HG02763 (cell line): ENCODE data around the gene ADD1.

Experiments used
- ATAC-seq: cut with Tn5 transposase; IDR thresholded peaks from one replicate; pipeline ENCODE4 v1.9.1; 2021; ENCODE audit warnings: mild to moderate bottlenecking, moderate library complexity; ENCODE audit not compliant: unreplicated experiment

The ADD1 gene

DNA sequence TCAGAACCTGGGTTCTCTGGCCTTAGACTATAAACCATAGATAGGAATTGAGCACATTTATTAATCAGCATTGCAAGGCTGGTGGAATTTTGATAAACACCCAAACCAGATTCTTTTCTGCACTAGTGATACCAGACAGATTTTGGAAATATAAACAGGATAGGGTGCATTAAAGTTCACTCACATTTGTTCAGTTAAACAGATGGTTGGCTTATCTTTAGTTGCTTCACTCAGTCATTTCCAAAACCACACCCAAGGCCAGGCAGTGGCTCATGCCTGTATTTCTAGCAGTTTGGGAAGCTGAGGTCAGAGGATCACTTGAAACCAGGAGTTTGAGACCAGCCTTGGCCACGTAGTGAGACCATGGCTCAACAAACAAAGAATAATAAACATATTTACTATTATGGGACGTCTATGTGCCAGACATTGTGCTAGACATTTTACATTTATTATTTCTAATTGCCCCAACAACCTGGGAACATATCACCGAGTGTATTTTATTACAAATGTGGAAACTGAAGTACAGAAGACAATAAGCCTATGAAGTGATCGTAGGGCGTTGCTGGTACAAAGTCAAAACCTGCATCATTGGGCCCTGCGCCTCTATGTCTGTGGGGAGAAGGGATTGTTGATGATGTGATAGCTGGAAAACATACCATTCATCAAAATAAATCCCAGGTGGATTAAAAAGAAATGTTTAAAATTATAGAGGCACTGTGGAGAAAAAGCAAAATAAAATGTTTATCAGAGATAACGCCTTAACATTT lies 15.0 kb downstream of the ADD1 start:
- ATAC-seq = no peak

DNA sequence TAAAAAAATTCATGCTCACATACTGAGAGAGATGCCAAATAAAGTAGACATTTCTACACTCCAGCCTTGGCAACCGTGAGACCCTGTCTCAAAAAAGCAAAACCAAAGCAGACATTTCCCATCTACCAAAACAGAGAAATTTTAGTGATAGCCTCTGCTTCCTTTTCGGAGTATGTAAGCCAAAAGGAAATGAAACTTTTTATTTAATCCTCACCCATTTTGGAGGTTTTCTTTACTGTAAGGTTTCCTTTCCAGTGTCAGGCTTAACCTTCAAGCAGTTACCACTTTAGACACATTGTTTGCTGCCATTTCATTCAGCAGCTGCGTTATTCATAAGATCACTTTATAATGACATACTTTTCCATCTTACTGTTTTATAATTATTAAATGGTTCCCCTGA lies 15.9 kb downstream of the ADD1 start:
- no peak for ATAC-seq

GRCh38 chr4:2860391-2861348 lies 17.0 kb downstream of the ADD1 start:
- no peak for ATAC-seq

- no peak for ATAC-seq
These were observed 18.2 kb downstream of the ADD1 start for GRCh38 chr4:2861631-2862436.

DNA sequence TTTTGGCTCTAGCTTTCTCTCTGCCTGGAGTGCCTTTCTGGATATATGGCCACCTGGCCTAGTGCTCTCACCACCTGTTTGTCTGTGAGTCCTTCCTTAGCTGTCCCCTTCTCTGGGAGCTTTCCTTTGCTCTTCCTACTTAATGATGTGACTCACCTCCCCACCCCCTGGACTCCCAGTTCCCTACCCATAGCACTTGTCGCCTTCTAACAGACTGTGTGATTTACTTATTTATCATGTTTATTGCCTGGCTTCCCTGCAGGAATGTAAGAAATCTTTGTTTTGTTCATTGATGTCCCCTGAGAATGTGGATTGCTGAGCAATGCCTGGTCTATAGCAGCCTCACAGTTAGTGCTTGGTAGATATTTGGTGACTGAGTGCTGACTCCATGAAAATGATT lies 18.9 kb downstream of the ADD1 start:
- ATAC-seq = no peak

DNA sequence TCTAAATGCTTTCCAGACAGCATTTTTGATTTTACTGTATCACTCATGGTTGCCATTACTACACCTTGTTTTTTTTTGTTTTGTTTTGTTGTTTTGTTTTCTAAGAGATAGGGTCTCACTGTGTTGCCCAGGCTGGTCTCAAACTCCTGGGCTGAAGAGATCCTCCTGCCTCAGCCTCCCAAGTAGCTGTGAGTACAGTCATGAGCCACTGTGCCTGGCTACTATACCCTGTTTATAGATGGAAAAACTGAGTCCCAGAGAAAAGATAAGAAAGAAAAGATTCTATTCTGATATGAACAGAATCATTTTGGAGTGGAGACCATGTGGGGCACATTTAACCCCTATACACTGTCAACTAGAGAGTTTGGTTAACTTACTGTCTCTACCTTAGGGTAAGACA lies 20.0 kb downstream of the ADD1 start:
- no peak for ATAC-seq

DNA sequence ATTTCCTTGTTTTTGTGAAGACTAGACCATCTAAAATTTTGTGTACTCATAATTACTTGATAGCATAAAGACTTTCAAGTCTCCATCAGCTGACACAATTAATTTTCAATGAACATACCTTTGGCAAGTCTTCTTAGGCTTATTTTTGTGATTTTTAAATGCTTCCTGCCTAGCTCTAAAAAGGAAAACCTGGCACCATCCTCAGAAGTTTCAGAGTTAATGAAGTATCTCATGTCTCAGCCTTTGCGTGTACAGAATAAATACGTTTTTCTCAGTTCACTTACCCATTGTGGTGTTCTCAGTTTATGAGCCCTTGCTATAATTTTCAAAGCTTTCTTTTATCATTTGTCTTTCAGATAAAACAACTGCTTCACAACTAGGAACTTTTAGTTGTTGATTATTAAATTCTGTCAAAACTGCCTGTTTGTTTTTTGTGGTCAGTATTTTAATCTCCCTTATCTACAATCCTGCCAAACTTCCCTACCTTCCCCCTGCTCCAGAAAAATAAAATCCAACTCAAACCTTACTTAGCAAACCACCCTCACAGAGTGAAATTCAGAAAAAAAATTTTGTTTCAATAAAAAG lies 21.6 kb downstream of the ADD1 start:
- ATAC-seq = no peak

DNA sequence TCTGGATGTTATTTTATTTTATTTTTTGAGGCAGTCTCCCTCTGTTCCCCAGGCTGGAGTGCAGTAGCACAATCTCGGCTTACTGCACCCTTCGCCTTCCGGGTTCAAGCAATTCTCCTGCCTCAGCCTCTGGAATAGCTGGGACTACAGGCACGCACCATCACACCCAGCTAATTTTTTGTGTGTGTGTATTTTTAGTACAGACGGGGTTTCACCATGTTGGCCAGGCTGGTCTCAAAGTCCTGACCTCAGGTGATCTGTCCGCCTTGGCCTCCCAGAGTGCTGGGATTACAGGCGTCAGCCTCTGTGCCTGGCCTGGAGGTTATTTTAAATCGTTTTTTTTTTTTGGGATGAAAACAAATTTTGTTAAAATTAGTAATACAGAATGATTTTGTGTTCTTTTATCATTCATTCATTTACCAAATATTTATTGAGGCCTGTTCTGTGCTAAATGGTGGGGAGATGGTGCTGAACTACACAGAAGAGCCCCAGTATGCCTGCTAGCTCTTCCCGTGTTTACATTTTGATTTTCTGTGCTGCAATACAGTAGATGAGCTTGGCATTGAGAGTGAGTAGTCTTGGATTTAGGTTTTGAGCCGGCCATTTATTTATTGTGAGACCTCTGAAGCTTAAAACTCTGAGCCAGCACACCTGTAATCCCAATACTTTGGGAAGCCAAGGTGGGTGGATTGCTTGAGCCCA lies 22.7 kb downstream of the ADD1 start:
- no peak for ATAC-seq

GRCh38 chr4:2866891-2867290 lies 23.2 kb downstream of the ADD1 start:
- no peak for ATAC-seq

- no peak for ATAC-seq
These were observed 24.3 kb downstream of the ADD1 start for GRCh38 chr4:2867758-2868491.

DNA sequence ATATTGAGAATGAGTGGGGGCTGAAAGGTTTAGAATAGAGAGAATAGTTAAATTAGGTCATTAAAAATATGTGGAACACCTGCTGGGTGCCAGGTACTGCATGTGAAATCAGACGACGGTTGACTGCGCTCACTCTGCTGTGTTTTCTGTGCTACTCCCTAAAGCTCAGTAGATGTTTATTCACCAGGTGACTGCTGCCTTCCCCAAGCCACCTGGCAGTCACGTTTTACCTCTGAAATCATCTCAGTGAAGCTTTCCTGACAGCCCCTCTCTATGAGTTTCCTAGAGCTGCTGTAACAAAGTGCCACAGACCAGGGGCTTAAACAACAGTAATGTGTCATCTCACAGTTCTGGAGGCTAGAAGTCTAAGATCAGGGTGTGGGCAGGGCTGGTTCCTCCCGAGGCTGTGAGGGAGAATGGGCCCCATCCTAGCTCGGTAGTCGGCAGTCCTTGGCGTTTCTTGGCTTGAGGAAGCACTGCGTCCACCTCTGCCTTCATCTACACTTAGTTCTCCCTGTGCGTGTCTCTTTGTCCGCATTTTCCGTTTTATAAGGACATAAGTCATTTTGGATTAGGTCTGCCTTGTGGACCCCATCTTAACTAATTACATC lies 25.3 kb downstream of the ADD1 start:
- no peak for ATAC-seq

- no peak for ATAC-seq
These were observed 26.0 kb downstream of the ADD1 start for GRCh38 chr4:2869659-2870058.

- ATAC-seq = no peak
These were observed 26.4 kb downstream of the ADD1 start for GRCh38 chr4:2870082-2870481.

GRCh38 chr4:2871466-2871865 lies 27.8 kb downstream of the ADD1 start:
- ATAC-seq = no peak

GRCh38 chr4:2871911-2872310 lies 28.3 kb downstream of the ADD1 start:
- no peak for ATAC-seq

GRCh38 chr4:2873329-2873728 lies 29.7 kb downstream of the ADD1 start:
- ATAC-seq = no peak

- ATAC-seq = no peak
These were observed 31.2 kb downstream of the ADD1 start for GRCh38 chr4:2874861-2875260.

DNA sequence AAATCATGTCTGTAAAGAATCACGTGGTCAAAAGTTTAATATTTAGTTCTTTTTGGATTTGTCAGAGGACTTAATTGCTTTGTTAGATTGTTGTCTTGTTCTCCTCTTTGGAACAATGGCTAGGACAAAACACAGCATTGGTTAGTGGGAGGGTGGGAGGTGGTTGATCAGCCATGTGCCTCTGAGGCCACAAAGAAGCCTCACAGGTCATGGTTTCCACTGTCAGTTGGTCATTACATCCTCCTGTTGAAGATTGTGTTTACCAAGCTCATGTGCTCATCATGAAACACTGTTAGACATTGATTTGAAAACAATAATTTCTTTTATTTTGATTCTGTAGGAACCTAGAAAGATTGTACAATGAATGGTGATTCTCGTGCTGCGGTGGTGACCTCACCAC lies 31.9 kb downstream of the ADD1 start:
- ATAC-seq = no peak

- no peak for ATAC-seq
These were observed 34.7 kb downstream of the ADD1 start for GRCh38 chr4:2878346-2878745.
